ENCODE data around the gene EXOC3.
"Not testable (repeated sequence)": the region's sequence is repeated elsewhere in the genome, so short reads cannot be mapped to it uniquely, and the experiment has no call there.

The EXOC3 gene

GRCh38 chr5:458547-459353 is 15.8 kb downstream of the EXOC3 start:
- peak; percentile 39 for DNase-seq

GRCh38 chr5:459562-460272 is 16.7 kb downstream of the EXOC3 start:
- no peak for DNase-seq

GRCh38 chr5:460273-460625 is 17.3 kb downstream of the EXOC3 start:
- DNase-seq: no peak

GRCh38 chr5:462051-462481 is 19.1 kb downstream of the EXOC3 start:
- no peak for DNase-seq

GRCh38 chr5:463301-463700 is 20.3 kb downstream of the EXOC3 start:
- no peak for DNase-seq

GRCh38 chr5:463952-464351 is 21.0 kb downstream of the EXOC3 start:
- peak; percentile 88 for DNase-seq

GRCh38 chr5:464446-464842 is 21.5 kb downstream of the EXOC3 start:
- DNase-seq: no peak

- DNase-seq: no peak
Observed at GRCh38 chr5:464843-465590, 22.0 kb downstream of the EXOC3 start.

- no peak for DNase-seq
Observed at GRCh38 chr5:465591-466403, 22.8 kb downstream of the EXOC3 start.

- DNase-seq: no peak
Observed at GRCh38 chr5:466661-467310, 23.8 kb downstream of the EXOC3 start.

- DNase-seq: no peak
Observed at GRCh38 chr5:468401-468800, 25.4 kb downstream of the EXOC3 start.

GRCh38 chr5:469752-470483 is 26.9 kb downstream of the EXOC3 start:
- DNase-seq: no peak

GRCh38 chr5:470961-471749 is 28.2 kb downstream of the EXOC3 start:
- DNase-seq: no peak

- no peak for DNase-seq
Observed at GRCh38 chr5:471750-472058, 28.7 kb downstream of the EXOC3 start.

- DNase-seq: no peak
Observed at GRCh38 chr5:472076-472655, 29.2 kb downstream of the EXOC3 start.

GRCh38 chr5:472656-473550 is 29.9 kb downstream of the EXOC3 start:
- DNase-seq: peak; percentile 90

- peak; percentile 35 for DNase-seq
Observed at GRCh38 chr5:473551-474192, 30.7 kb downstream of the EXOC3 start.

- not testable (repeated sequence) for DNase-seq
Observed at GRCh38 chr5:474232-474839, 31.4 kb downstream of the EXOC3 start.
